HepG2 (cell line): ENCODE measurements around the gene CD3D. TPM values are rescaled to one million over a fixed set of nuclear protein-coding genes. Genes with fewer than 3 reads are reported as not detected.

Source experiments
- ATAC-seq: fragments of 200-7000 bp; cut with Tn5 transposase; 3 replicates; pipeline ENCODE4 v1.9.1; 2020; ENCODE audit warnings: mild to moderate bottlenecking, moderate library complexity
- BruUV-seq: library from RNA; stranded (reverse); fragments of 400-500 nt; replicated peaks from 2 replicates; lab custom pipeline; 2021; lab: Mats Ljungman, UMichigan
- CTCF ChIA-PET: fragments of 300-600 bp; formaldehyde crosslinking; extraction: SDS; loops from one replicate; lab custom pipeline; 2021; ENCODE audit warnings: low total read pairs, inconsistent platforms, low intra/inter-chr PET ratio; lab: Yijun Ruan, JAX
- POLR2A ChIA-PET: fragments of 350-600 bp; sonication (Branson Sonifier 250); formaldehyde crosslinking; loops from one replicate; lab custom pipeline; 2020; ENCODE audit warnings: antibody characterized with exemption, inconsistent platforms; lab: Yijun Ruan, JAX
- DNase-seq: peaks from one replicate; pipeline ENCODE4 v3.0.0-alpha.2; 2015; ENCODE audit warnings: low spot score
- FAIRE-seq: peaks from 3 replicates; lab custom pipeline; 2011; peaks lifted over from hg19 to GRCh38; lab: Jason Lieb, UNC
- H2AFZ ChIP-seq: one replicate; pipeline ENCODE4 v1.6.1; 2011; ENCODE audit warnings: low read length, inconsistent platforms
- H3K27ac ChIP-seq: fragments of 300-600 bp; 3 replicates; pipeline ENCODE4 v1.8.0; 2011; ENCODE audit warnings: mixed run types, mild to moderate bottlenecking, mixed read lengths, low read length, inconsistent platforms; ENCODE audit not compliant: insufficient read depth; ENCODE audit errors: extremely low read length
- H3K27me3 ChIP-seq, 2 experiments: fragments of 200-600 bp in 1 of 2; 2 replicates in 1 of 2; 3 replicates in 1 of 2; pipeline versions ENCODE4 v1.6.0 to v1.8.0; 2011; ENCODE audit warnings: low read length in 2 of 2, mild to moderate bottlenecking in 2 of 2, moderate library complexity in 2 of 2, inconsistent platforms in 1 of 2; ENCODE audit not compliant: insufficient read depth in 2 of 2, control insufficient read depth in 1 of 2
- H3K36me3 ChIP-seq, 2 experiments: fragments of 200-600 bp in 1 of 2; replicated peaks in 1 of 2; 2 replicates in 1 of 2; 3 replicates in 1 of 2; pipeline versions ENCODE4 v1.5.1 to v1.8.0; 2011; ENCODE audit warnings: low read length in 2 of 2, inconsistent platforms in 1 of 2; ENCODE audit not compliant: insufficient read depth in 2 of 2, control insufficient read depth in 1 of 2
- H3K4me1 ChIP-seq: 2 replicates; pipeline ENCODE4 v1.5.1; 2012; ENCODE audit warnings: low read length, inconsistent platforms; ENCODE audit not compliant: insufficient read depth
- H3K4me2 ChIP-seq: 2 replicates; pipeline ENCODE4 v1.6.0; 2011; ENCODE audit warnings: low read depth, low read length, inconsistent platforms
- H3K4me3 ChIP-seq, 3 experiments: fragments of 200-600 bp in 1 of 3; sonication (generic), shearing (Covaris generic) in 1 of 3; replicated peaks in 1 of 3; 2 replicates each; pipeline ENCODE4 v1.5.1; 2011 to 2016; ENCODE audit warnings: low read length in 3 of 3, inconsistent platforms in 2 of 3, low read depth in 2 of 3, mild to moderate bottlenecking in 2 of 3, control low read depth in 1 of 3, mixed read lengths in 1 of 3; ENCODE audit not compliant: insufficient read depth in 1 of 3
- H3K79me2 ChIP-seq: one replicate; pipeline ENCODE4 v1.6.1; 2011; ENCODE audit warnings: low read length, inconsistent platforms; ENCODE audit not compliant: insufficient read depth
- H3K9ac ChIP-seq: 2 replicates; pipeline ENCODE4 v1.6.0; 2011; ENCODE audit warnings: mild to moderate bottlenecking, low read depth, low read length, inconsistent platforms; ENCODE audit not compliant: insufficient read depth
- H3K9me3 ChIP-seq: 2 replicates; pipeline ENCODE4 v1.5.1; 2012; ENCODE audit warnings: mild to moderate bottlenecking, low read length
- H4K20me1 ChIP-seq: 2 replicates; pipeline ENCODE4 v1.6.0; 2011; ENCODE audit warnings: inconsistent platforms, mild to moderate bottlenecking, low read length, moderate library complexity; ENCODE audit not compliant: insufficient read depth
- ETV6 ChIP-seq: sonication (generic); formaldehyde crosslinking; conservative IDR thresholded peaks from 2 replicates; pipeline ENCODE4 v1.4.0; 2020; ENCODE audit warnings: missing genetic modification reagents
- HMGA1 ChIP-seq: sonication (generic); formaldehyde crosslinking; conservative IDR thresholded peaks from 2 replicates; pipeline ENCODE4 v1.4.0; 2020; ENCODE audit warnings: missing genetic modification reagents
- JDP2 ChIP-seq: sonication (generic); formaldehyde crosslinking; IDR thresholded peaks from 2 replicates; pipeline ENCODE4 v1.8.1; 2022; ENCODE audit warnings: missing genetic modification reagents, borderline replicate concordance
- MXD1 ChIP-seq: sonication (generic); formaldehyde crosslinking; IDR thresholded peaks from 2 replicates; pipeline ENCODE4 v1.4.0; 2020; ENCODE audit warnings: mild to moderate bottlenecking, missing genetic modification reagents
- SP2 ChIP-seq: sonication (generic); formaldehyde crosslinking; IDR thresholded peaks from 2 replicates; pipeline ENCODE4 v1.5.1; 2020; ENCODE audit warnings: mild to moderate bottlenecking, missing genetic modification reagents
- TOPORS ChIP-seq: sonication (generic); formaldehyde crosslinking; IDR thresholded peaks from 2 replicates; pipeline ENCODE4 v1.8.0; 2023; ENCODE audit warnings: mild to moderate bottlenecking, missing genetic modification reagents
- ZBTB3 ChIP-seq: sonication (generic); formaldehyde crosslinking; IDR thresholded peaks from 2 replicates; pipeline ENCODE4 v1.4.0; 2020; ENCODE audit warnings: low read depth, mild to moderate bottlenecking, moderate library complexity, missing genetic modification reagents, borderline replicate concordance
- ZBTB38 ChIP-seq: sonication (generic); formaldehyde crosslinking; IDR thresholded peaks from 2 replicates; pipeline ENCODE4 v1.5.1; 2020; ENCODE audit warnings: mild to moderate bottlenecking, missing genetic modification reagents
- ZNF264 ChIP-seq: sonication (generic); formaldehyde crosslinking; IDR thresholded peaks from 2 replicates; pipeline ENCODE4 v1.4.0; 2020; ENCODE audit warnings: missing genetic modification reagents
- ZNF317 ChIP-seq: sonication (generic); formaldehyde crosslinking; IDR thresholded peaks from 2 replicates; pipeline ENCODE4 v1.5.0; 2020; ENCODE audit warnings: mild to moderate bottlenecking, missing genetic modification reagents
- ZNF720 ChIP-seq: sonication (generic); formaldehyde crosslinking; IDR thresholded peaks from 2 replicates; pipeline ENCODE4 v1.4.0; 2020; ENCODE audit warnings: missing genetic modification reagents
- ZNF781 ChIP-seq: sonication (generic); formaldehyde crosslinking; IDR thresholded peaks from 2 replicates; pipeline ENCODE4 v1.5.1; 2020; ENCODE audit warnings: borderline replicate concordance, mild to moderate bottlenecking, missing genetic modification reagents; ENCODE audit errors: not compliant biosample characterization
- in situ Hi-C: cut with HindIII; loops from 2 replicates; pipeline ENCODE4 v1.10.0; 2017; ENCODE audit warnings: low pct_unique_long_range_greater_than_20kb; ENCODE audit not compliant: extremely low pct_ligation_motif_present
- intact Hi-C: fragments of 100-400 bp; cut with micrococcal nuclease; formaldehyde crosslinking; loops from one replicate; pipeline ENCODE4 v1.10.0; 2022; ENCODE audit not compliant: unreplicated experiment
- polyA plus RNA-seq, 8 experiments: library from polyadenylated mRNA; depleted of rRNA in 3 of 8; stranded (reverse) in 7 of 8; unstranded in 1 of 8; fragments of >200 nt; fragmentation: Illumina TruSeq in 4 of 8; extraction: Trizol in 4 of 8; gene quantifications; 2 replicates each; pipeline versions ENCODE4 v1.2.1 to v1.2.3, GENCODE V29; 2011 to 2016; ENCODE audit warnings: low read depth in 4 of 8, missing spikeins in 1 of 8, mixed read lengths in 1 of 8; ENCODE audit not compliant: insufficient read depth in 1 of 8
- total RNA-seq, 5 experiments: library from RNA; depleted of rRNA; stranded (reverse); fragments of >200 nt; fragmentation: Illumina TruSeq; extraction: Trizol; gene quantifications; 2 replicates each; pipeline ENCODE4 v1.2.3, GENCODE V29; 2016; ENCODE audit warnings: low read depth in 1 of 5

CD3D gene
- total and polyA plus RNA-seq, 2 of the 13 experiments (the other 11 are each of a cell fraction or from before 2014, with no cell fraction given): 0.66 to 6.6 TPM

DNA sequence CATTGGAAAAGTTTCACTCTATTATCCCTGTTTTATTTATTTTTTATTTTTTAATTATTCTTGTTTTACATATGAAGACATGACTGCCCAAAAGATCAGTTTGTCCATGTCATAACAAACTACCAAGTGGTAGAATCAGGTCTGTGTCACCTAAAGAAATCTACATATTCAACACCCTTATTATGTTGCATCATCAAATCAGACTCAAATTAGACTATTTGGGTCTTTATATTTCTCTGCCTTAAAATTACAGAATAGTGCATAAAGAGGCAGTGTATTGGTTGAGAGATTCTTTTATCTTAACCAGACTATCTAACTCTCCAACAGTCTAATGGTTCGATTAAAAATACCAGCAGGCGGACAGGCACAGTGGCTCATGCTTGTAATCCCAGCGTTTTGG, 40.4 kb upstream of the CD3D start (continued):
- TF ChIP-seq MXD1 (no peak), SP2 (CRISPR knock-in tag) (no peak), ZBTB3 (no peak), ETV6 (CRISPR knock-in tag) (no peak), ZNF317 (no peak)

- FAIRE-seq (no peak), DNase-seq (no peak), ATAC-seq (no peak)
- CTCF ChIA-PET: no interaction called here
- TF ChIP-seq JDP2 (CRISPR knock-in tag) (no peak), ZNF720 (CRISPR knock-in tag) (no peak), ZNF781 (CRISPR knock-in tag) (no peak), TOPORS (CRISPR knock-in tag) (no peak), HMGA1 (CRISPR knock-in tag) (no peak), ZBTB38 (no peak), ZNF264 (CRISPR knock-in tag) (no peak)
- in situ Hi-C loops: loop anchor here (10.0 kb wide), 1 partner anchor 114 kb away; no protein-coding TSS in a partner anchor
- no peak overlapping the region for H3K4me3 ChIP-seq
- H3K27me3 ChIP-seq: no peaks in the 10 kb centered on the region
- H3K4me1 ChIP-seq: no peaks in the 10 kb centered on the region
- POLR2A ChIA-PET: no interaction called here
- H2AFZ ChIP-seq: no peak overlapping the region
- intact Hi-C loops: no loop called here
- no peaks in the 10 kb centered on the region for H4K20me1 ChIP-seq
- no peaks in the 10 kb centered on the region for H3K9me3 ChIP-seq
- H3K36me3 ChIP-seq: peaks cover 23 to 78% of the 10 kb centered on the region in 2 experiments
- H3K79me2 ChIP-seq: no peaks in the 10 kb centered on the region
- H3K4me2 ChIP-seq: no peak overlapping the region
- H3K9ac ChIP-seq: no peak overlapping the region
- H3K27ac ChIP-seq: no peak overlapping the region
- no TSS peak for BruUV-seq
Observed at GRCh38 chr11:118380571-118380970, 38.1 kb upstream of the CD3D start.
